Measurements from ENCODE around the gene RMDN3. TPM values are rescaled to one million over a fixed set of nuclear protein-coding genes. Genes with fewer than 3 reads are reported as not detected.

RMDN3 gene
- total and polyA plus RNA-seq, 2 of the 13 experiments (the other 11 are each of a cell fraction or from before 2014, with no cell fraction given): 16.8 to 19.5 TPM

GRCh38 chr15:40763801-40764628 lies 9.0 kb upstream of the RMDN3 start, which contains the start of gene GCHFR (continued):
- TF ChIP-seq ZNF296 (CRISPR knock-in tag; conservative IDR thresholded peaks at IDR 0.05) (no peak), JDP2 (CRISPR knock-in tag; IDR thresholded peaks at IDR 0.05; ENCODE audit: borderline replicate concordance) (no peak), TBP (CRISPR knock-in tag; IDR thresholded peaks at IDR 0.05) (no peak), ZNF225 (CRISPR knock-in tag; IDR thresholded peaks at IDR 0.05) (no peak; the same call in 1 of the 2 replicates), KMT2B (CRISPR knock-in tag; IDR thresholded peaks at IDR 0.05) (peak; percentile 40; the same call in 1 of the 2 replicates), ZNF34 (CRISPR knock-in tag; IDR thresholded peaks at IDR 0.05; ENCODE audit: borderline replicate concordance) (no peak), POLR2A (IDR thresholded peaks at IDR 0.05; ENCODE audit: insufficient read depth in 1 of 2, low read depth in 2 of 2, low read length in 2 of 2) (peak; percentile 88 to 96), IRF1 (CRISPR knock-in tag; IDR thresholded peaks at IDR 0.05; ENCODE audit: low read depth) (peak; percentile 84; the same call in 1 of the 2 replicates), XRCC5 (optimal IDR thresholded peaks at IDR 0.05; ENCODE audit: low read length) (no peak), EP300 (IDR thresholded peaks at IDR 0.05; ENCODE audit: low read depth in 2 of 2, low read length in 2 of 2) (no peak; a peak in 1 of 4 replicates), EP300 (CRISPR knock-in tag; IDR thresholded peaks at IDR 0.05; ENCODE audit: borderline replicate concordance) (no peak), HNF1B (CRISPR knock-in tag; IDR thresholded peaks at IDR 0.05) (peak; percentile 87; the same call in 1 of the 2 replicates), JUNB (CRISPR knock-in tag; IDR thresholded peaks at IDR 0.05; ENCODE audit: borderline replicate concordance) (no peak), ZNF343 (CRISPR knock-in tag; IDR thresholded peaks at IDR 0.05) (peak; percentile 39; the same call in 1 of the 2 replicates), HMGA1 (CRISPR knock-in tag; conservative IDR thresholded peaks at IDR 0.05) (no peak), SNAPC2 (CRISPR knock-in tag; IDR thresholded peaks at IDR 0.05) (no peak; the same call in 1 of the 2 replicates), ZNF841 (CRISPR knock-in tag; IDR thresholded peaks at IDR 0.05; ENCODE audit: borderline replicate concordance) (no peak)
- TF ChIP-seq, protein P1, sequence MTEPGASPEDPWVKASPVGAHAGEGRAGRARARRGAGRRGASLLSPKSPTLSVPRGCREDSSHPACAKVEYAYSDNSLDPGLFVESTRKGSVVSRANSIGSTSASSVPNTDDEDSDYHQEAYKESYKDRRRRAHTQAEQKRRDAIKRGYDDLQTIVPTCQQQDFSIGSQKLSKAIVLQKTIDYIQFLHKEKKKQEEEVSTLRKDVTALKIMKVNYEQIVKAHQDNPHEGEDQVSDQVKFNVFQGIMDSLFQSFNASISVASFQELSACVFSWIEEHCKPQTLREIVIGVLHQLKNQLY (CRISPR knock-in tag; IDR thresholded peaks at IDR 0.05): no peak
- TF ChIP-seq, protein P2, sequence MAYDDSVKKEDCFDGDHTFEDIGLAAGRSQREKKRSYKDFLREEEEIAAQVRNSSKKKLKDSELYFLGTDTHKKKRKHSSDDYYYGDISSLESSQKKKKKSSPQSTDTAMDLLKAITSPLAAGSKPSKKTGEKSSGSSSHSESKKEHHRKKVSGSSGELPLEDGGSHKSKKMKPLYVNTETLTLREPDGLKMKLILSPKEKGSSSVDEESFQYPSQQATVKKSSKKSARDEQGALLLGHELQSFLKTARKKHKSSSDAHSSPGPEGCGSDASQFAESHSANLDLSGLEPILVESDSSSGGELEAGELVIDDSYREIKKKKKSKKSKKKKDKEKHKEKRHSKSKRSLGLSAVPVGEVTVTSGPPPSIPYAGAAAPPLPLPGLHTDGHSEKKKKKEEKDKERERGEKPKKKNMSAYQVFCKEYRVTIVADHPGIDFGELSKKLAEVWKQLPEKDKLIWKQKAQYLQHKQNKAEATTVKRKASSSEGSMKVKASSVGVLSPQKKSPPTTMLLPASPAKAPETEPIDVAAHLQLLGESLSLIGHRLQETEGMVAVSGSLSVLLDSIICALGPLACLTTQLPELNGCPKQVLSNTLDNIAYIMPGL (CRISPR knock-in tag; IDR thresholded peaks at IDR 0.05; ENCODE audit: borderline replicate concordance in 1 of 2, low read depth in 1 of 2): peak; percentile 84 to 95; a peak in 3 of 4 replicates
- TF ChIP-seq, protein P3, sequence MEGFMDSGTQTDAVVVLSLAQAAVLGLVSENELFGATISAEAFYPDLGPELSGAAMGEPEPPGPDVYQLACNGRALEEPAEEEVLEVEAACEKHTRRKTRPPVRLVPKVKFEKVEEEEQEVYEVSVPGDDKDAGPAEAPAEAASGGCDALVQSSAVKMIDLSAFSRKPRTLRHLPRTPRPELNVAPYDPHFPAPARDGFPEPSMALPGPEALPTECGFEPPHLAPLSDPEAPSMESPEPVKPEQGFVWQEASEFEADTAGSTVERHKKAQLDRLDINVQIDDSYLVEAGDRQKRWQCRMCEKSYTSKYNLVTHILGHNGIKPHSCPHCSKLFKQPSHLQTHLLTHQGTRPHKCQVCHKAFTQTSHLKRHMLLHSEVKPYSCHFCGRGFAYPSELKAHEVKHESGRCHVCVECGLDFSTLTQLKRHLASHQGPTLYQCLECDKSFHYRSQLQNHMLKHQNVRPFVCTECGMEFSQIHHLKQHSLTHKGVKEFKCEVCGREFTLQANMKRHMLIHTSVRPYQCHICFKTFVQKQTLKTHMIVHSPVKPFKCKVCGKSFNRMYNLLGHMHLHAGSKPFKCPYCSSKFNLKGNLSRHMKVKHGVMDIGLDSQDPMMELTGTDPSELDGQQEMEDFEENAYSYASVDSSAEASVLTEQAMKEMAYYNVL (CRISPR knock-in tag; IDR thresholded peaks at IDR 0.05; ENCODE audit: borderline replicate concordance): no peak

All from HepG2 (cell line).